Retinal pigment epithelial cell (primary cell): Measurements from ENCODE around the gene IL19.
A peak's percentile ranks its signal among the peaks of the same experiment; 100 is the strongest.
"Not testable (repeated sequence)": the region's sequence is repeated elsewhere in the genome, so short reads cannot be mapped to it uniquely, and the experiment has no call there.

Source experiments
- DNase-seq: peaks from one replicate; pipeline ENCODE4 v3.0.0-alpha.2; 2010; ENCODE audit warnings: low read depth
- H3K4me3 ChIP-seq: 2 replicates; pipeline ENCODE4 v1.5.1; 2011; ENCODE audit warnings: mild to moderate bottlenecking, low read length, control low read depth, moderate library complexity
- CTCF ChIP-seq: conservative IDR thresholded peaks from 2 replicates; pipeline ENCODE4 v1.5.1; 2011; ENCODE audit warnings: low read depth, low read length, control low read depth, inconsistent platforms

The IL19 gene

GRCh38 chr1:206754011-206754410 is 16.6 kb upstream of the IL19 start:
- no peak for DNase-seq
- TF ChIP-seq CTCF, result no peak
- no peak overlapping the region for H3K4me3 ChIP-seq

GRCh38 chr1:206757524-206758266 is 12.9 kb upstream of the IL19 start:
- H3K4me3 ChIP-seq, result no peak overlapping the region
- TF ChIP-seq CTCF, result no peak
- no peak for DNase-seq

GRCh38 chr1:206760590-206760989 is 10.0 kb upstream of the IL19 start:
- no peak overlapping the region for H3K4me3 ChIP-seq
- no peak for TF ChIP-seq CTCF
- no peak for DNase-seq

- peak; percentile 17 for TF ChIP-seq CTCF
- DNase-seq, result no peak
- no peak overlapping the region for H3K4me3 ChIP-seq
These were observed 9.3 kb upstream of the IL19 start for GRCh38 chr1:206761159-206761768.

- not testable (repeated sequence) for H3K4me3 ChIP-seq
These were observed 7.7 kb upstream of the IL19 start for GRCh38 chr1:206762741-206763364.

GRCh38 chr1:206765771-206766170 is 4.8 kb upstream of the IL19 start:
- not testable (repeated sequence) for DNase-seq

More at GRCh38 chr1:206762741-206763364, 7.7 kb upstream of the IL19 start:
- not testable (repeated sequence) for DNase-seq

GRCh38 chr1:206766251-206766856 is 4.2 kb upstream of the IL19 start:
- DNase-seq, result peak; percentile 39

More at GRCh38 chr1:206765771-206766170, 4.8 kb upstream of the IL19 start:
- not testable (repeated sequence) for H3K4me3 ChIP-seq

More at GRCh38 chr1:206766251-206766856, 4.2 kb upstream of the IL19 start:
- no peak overlapping the region for H3K4me3 ChIP-seq
- no peak for TF ChIP-seq CTCF
